Stimulated activated CD4-positive, alpha-beta T cell treated with anti-CD3 and anti-CD28 coated beads, TNF-alpha, amount 100 ng/mL, for 48 hours (primary cell): Measurements from ENCODE around the gene ENTHD1.

Source experiments
- DNase-seq, 3 donors: peaks; one replicate each; pipeline ENCODE4 v3.0.0-alpha.2; 2020; ENCODE audit warnings: low read depth in 3 of 3

Gene ENTHD1

DNA sequence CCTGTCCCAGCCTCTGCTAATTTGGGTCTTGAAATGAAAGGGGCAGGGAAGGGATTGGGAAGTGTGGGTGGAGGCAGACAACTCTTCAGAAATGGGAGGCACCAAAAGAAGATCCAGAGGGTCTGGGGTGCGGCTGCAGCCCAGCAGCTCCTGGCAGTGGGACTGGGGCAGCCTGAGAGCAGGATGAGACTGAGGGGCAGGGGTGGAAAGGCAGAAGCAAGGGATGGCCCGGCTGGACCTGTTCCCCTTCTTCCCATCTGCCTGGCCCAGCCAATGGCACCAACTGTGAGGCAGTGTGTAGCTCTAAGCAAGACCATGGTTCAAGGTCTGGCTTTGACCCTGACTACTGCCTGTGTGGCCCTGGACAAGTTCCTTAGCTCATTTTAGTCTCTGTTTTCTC lies 160.4 kb downstream of the ENTHD1 start:
- no peak for DNase-seq

DNA sequence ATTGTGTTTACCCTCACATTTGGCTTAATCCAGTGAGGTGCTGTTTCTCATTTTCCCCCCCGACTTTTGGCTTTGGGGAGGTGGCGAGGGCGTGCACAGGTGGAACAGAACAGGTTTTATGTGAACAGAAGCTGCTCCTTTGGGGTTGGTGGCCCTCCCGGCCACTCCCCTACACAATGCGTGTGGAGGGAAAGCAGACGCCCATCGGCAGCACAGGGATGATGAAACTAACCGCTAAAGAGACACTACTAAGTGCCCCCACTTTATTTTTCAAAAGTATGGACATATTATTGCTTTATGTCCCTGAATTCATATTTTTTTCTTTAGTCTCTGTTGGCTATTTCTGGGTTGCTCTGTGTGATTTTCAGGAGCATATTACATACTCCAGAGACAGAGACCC lies 160.9 kb downstream of the ENTHD1 start:
- no peak for DNase-seq

DNA sequence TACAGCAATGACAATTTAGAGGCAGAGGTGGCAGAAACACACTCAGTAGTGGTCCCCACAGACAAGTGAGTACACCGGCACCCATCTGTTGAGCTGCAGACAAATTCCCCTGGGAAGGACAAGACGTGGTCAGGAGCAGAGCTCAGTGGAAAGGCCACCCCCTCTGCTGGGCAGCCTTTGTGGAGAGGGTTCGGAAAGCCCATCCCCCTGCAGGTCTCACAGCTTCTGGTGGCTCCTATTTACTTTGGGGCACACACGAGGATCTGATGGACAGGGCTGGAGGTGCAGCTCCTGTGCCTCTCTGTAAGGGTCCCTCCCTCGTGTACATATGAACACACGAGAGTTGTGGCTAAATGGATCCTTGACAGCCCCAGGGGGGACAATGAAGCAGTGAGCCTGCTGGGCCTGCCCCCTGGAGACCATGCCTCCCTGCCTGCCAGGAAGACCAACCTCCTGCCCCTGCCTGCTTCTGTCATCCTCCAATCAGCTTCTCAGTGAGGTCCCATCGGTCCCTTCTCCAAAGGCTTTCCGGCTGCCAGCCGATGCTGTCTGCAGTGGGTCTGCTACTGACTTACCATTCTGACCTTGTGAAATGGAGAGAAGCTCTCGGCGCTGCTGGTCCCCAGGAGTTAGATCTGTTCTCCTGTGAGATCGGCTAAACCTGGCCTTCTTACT lies 161.5 kb downstream of the ENTHD1 start:
- no peak for DNase-seq

DNA sequence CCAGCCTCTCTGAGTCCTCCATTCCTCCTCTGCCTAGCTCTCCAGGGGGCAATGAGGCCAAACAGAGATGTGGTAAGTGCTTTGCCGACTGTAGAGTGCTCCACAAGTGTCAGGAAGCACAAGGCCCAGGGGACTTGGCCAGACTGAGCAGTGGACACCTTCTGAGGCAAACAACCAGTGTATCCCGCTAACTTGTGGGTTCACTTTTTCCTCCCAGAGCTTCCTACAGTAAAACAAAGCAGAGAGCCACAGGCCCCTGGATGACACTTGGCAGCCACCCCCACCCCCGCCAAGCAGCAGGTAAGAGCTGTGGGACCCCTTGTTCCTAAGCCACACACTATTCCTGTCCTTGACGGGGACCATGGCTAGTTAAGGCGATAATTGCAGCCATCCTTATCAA lies 162.1 kb downstream of the ENTHD1 start:
- no peak for DNase-seq

DNA sequence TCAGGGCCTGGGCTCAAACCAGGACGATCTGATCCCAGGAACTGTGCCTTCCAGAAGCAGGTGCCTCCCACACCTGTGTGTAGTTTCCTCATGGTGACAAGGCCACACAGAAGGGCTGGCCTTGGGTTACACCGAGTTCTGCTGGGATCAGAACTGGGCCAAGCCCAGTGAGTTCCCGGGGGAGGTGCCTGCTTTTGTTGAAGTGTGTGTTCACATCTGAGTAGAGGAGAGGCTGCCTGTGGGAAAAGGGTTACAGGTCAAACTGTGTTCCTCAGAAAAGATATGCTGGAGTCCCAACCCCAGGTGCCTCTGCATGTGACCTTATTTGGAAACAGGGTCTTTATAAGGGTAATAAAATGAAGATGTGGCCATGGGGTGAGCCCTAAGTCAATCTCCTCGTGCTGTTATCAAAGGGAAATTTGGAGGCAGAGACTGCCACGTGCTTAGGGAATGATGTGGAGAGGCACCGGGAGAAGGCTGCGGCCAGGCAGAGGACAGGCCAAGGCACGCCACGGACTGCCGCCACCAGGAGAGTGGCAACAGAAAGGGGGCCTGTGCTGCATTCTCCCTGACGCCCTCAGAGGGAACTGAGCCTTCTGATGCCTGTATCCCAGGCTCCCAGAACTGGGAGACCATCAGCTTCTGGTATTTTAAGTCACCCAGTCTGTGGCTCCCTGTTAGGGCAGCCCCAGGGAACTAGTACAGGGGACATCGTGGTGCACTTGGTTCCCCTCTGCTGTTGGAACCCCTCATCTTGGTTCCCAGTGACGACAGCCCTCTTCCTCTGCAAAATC lies 164.2 kb downstream of the ENTHD1 start:
- DNase-seq = no peak

DNA sequence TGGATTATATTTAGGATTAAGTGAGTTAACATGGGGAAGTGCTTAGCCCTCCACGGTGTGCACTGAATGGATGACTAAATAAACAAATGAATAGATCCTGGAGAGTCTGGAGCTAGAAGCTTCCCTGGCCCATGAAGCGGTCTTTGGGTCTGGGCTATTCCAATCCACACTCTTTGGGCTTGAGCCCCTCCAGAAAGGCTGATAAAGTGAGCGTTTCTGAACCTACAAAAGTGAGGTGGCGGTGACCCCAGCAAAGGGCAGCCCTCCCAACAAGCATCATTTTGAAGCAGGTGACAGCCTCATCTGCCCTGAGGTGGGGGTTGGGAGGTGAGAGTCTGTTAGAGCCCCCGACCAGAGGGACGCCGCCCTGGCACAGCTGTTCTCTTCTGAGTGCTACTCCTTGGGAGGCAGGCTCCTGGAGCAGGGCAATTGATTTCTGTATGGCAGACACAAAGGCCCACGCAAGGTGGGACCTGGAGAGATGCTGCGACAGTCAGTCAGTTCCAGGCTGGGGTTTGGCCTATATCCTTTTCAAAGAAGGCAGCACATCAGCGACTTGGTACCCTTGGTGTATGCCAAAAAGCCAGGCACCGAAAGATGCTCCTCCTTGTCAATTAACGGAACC lies 165.2 kb downstream of the ENTHD1 start:
- no peak for DNase-seq

DNA sequence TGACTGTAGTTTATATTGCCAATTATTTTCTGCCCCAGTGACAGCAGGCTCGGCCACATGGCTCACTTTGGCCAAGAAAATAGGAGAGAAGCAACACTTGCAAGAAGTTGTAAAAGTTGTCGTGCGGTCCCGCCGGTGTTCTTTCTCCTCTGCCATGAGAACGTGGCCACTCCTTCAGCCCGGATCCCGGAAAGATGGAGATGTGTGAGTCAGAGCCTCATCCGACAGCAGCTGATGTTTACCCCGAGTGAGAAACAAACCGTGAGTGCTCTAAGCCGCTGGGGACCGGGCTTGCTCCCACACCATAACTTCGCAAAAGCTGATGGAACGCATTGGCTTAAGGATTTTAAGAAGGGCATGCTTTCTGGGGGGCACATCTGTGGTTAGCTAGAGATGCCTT lies 166.0 kb downstream of the ENTHD1 start:
- no peak for DNase-seq

DNA sequence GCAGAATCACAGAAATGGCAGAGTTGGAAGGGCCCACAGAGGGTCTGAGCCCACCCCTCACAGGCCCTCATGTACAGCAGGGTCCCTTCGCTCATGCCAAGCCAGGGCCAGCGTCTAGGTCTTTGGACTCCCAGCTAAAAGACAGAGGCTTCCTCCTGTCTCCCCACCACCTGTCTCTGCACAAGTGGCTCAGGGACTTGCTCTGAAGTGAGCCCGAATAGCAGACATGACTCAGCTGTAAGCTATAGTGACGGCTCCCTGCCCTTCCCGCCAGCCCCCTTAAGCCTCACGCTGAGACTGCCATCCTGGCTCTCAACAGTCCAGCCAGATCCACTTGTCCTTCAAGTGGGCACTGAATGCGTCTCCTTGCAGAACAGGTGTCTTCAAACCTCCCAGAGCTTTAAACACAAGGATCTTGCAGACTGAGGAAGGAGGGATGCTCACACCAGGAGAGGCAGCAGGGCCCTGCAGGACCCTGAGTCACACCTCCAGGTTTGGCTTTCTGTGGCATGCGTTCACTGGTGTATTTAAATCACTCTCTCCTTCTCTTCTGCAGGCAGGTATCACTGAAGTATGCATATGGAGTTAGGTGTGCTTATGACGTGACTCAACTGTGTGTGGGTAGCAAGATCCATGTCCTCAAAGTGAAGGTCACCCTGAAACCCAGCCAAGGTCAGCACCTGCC lies 168.1 kb downstream of the ENTHD1 start:
- DNase-seq = no peak

DNA sequence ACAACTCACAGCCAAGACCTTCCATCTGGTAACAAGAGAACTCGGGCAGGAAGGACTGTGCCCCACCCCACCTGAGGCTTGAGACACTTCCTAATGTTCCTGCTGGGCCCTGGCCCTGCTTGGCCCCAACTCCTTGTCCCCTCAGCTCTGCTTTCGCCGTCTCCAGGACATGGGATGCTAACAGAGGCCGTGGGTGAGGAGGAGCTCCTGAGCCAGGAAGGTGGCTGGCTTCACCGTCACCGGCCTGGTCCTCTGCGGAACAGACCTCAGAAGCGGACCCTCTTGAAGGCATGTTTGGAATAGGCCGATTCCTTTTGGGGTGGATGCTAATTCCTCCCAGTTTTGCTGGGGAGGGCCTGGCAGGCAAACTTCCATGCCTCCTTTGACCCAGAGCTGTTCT lies 168.7 kb downstream of the ENTHD1 start:
- no peak for DNase-seq

DNA sequence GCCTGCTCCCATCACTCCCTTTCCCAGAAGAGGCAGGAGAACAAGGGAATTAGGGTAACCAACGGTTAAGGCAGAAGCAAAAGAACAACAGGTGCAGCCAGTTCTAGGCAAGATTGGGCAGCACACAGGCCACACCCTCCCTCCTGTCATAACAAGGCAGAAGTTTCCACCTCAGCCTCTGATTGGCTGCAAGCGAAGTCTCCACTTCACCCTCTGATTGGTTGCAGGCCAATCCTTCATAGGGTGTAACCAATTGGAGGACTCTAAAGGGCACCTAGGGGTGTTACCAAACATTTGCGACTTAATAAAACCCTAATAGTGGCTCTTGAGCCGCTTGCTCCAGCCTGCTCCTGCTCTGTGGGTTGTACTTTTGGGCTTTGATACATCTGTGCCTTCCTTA lies 169.2 kb downstream of the ENTHD1 start:
- DNase-seq = no peak

DNA sequence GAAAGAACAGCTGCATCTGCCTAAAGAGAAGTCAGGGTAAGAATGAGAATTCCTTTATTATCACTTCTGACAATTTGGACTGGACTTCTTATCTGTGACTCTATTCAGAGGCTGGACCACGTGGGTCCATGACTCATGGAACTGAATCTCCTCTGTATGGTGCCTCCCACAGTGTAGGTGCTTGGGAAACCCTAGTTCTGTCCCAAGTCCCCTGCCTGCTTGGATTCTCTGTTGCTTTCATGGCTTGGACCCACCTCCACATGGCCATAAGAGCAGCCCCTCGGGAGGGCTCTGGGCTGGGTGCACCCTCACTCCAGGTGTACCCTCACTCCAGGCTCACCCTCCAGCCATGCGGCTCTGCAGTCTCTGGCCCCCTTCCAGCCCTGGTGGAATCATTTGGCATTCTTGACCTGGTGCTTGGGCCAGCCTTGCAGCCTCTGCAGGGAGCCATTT lies 169.6 kb downstream of the ENTHD1 start:
- DNase-seq = no peak

DNA sequence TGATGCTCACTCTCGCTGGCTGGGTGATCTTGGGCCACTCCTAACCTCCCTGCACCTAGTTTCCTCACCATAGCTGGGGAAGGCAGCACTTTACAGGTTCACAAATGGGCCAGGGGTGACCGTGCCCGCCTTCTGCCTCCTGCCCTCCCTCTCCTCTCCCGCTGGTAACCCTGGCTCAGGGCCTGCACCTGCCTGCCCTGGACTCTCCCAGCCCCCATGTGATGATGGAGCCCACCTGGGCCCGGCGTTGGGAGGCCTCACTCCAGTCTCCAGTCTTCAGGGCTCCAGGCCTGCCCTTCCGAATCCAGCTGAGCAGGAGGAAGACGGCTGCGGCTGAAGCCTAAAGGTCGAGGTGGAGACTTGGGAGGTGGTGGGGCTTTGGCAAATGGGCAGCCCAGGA lies 170.1 kb downstream of the ENTHD1 start:
- DNase-seq = no peak

DNA sequence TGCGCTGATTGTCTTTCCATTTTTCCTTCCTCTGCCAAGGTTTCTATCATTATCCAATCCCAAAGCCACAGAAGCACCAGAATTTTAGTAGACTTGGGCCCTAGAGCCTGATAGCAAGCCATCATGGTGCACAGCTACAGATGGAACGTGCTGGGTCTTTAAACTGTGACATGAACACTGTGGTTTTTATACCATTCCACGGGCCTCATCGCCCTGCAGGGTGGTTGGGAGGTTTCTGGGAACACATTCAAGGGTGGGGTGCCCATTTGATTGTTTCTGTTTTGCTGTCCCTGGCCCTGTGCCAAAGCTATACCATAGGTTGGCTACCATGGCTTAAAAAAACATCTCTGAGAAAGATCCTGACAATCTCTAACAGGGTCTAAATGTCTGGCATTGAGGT lies 171.1 kb downstream of the ENTHD1 start:
- DNase-seq = no peak

DNA sequence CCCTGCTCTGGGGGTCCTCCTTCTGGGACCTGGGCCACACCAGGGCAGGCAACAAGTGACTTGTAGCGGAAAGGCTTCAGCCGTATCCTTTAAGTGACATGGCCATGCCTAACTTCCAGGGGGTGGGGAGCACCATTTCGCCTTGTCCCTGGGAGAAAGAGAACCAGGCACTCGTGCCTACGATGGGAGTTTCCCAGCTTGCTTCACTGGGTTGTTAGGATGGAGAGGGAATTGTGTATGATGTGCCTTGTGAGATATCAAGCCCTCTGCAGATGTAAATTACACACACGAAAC lies 171.6 kb downstream of the ENTHD1 start:
- DNase-seq = no peak

DNA sequence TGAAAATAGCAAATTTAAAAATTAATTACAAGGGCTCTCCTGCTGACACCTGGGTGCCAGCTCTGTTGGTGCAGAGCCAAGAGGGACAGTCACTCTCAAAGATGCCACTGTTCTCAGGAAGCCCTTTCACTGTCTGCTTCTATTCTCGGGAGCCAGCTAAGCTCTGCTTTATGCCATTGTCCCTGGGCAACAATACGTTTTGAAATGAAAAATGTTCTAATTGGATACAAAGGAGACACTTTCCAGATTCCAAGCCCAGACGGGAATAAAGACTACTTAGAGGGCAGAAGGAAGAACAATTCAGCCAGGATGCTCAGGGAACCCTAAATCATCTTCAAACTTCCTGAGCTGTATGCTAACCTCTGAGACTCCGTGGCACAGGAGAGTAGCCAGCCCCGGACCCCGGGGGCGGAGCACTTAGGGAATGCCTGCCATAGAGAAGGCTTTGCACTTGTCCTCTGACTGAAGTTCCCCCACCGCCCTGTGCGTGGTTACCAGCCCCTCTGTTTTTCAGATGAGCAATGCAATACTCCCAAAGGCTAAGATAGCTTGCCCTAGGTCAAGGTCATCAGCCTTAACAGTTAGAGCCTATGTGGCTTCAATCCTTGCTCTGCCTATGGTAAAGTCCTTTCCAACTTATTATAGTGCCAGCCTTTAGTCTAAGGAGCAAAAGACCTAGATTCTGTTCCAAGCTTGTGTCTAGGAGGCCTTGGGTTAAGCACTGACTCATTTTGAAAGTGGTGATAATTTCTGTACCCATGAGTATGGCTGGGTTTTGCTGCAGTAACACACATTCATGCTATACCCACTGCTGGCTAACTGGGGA lies 172.1 kb downstream of the ENTHD1 start:
- no peak for DNase-seq

DNA sequence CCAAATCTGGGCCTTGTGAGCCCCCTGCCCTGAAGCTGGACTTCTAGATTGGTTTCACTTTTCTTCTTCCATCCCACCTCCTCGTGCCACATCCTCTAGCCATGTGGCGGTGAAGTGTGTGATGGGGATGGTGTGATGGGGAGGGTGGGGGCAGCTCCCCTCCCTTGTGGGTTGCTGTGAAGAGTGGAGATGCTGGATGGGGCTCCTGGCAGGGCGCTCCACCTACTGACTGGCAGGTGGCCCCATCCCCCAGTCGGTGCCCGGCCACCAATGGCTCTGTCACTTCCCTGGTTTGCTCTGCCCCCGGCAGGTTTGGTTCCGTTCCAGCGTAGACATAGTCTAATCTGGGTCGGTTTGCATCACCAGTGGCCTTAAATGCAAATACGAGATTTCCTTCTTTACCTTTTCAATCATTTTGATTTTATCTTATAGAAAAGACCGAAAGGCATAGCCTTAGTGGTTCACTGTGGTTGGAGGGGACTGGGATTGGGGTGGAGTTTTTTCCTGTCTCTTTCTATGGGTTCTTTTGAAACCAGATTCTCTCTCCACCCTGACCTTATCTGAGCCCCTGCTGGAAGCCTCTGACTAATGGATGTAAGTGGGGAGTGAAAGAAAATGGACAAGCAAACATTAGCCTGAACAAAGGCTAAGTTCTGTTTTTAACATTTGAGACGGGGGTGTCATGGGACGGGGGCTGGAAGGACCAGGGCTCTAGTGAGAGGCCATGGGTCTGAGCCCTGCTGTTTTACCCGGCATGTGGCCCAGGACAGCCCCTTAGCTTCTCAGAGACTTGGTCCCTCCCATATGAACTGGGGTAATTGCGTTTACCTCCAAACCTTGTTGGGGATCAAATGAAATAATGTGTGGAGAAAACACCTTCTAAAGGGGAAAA lies 173.8 kb downstream of the ENTHD1 start:
- no peak for DNase-seq

DNA sequence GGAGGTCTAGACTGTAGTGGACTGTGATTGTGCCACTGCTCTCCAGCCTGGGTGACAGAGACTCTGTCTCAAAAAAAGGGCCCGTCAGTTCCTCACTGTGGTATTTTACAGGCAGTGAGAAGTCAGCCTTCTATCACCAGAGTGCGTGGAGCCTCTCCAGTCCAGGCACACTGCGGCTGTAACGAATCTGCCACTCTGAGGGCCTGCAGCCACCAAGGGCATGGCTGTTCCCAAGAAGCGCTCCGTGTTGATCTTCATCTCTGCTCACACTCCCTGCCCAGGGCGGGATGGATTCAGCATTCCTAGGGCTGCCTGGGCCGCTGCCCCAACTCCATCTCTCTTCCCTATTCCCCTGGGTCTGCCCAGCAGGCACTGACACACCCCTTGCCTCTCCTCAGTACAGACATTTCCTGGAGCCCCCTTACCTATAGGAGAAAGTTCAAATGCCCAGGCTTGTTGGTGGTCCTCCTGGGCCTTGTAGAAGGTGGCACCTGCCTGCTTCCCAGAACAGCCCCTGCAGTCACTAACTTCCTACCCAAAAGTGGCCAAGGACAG lies 174.6 kb downstream of the ENTHD1 start:
- DNase-seq = no peak

DNA sequence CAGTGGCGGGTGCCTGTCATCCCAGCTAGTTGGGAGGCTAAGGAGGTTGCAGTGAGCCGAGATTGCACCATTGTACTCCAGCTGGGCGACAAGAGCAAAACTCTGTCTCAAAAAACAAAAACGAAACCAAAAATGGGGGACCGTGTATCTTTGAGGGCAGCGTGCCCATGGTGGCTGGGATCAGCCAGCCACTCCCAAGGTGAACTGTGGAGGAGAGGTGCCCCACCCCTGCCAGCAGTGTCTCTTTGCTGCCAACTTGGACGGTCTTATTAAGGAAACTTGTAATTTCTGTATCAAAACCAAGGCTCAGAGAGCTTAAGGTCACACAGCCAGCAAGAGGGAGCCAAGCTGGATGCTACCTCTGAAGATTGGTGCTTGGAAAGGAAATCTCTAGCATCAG lies 175.4 kb downstream of the ENTHD1 start:
- no peak for DNase-seq

DNA sequence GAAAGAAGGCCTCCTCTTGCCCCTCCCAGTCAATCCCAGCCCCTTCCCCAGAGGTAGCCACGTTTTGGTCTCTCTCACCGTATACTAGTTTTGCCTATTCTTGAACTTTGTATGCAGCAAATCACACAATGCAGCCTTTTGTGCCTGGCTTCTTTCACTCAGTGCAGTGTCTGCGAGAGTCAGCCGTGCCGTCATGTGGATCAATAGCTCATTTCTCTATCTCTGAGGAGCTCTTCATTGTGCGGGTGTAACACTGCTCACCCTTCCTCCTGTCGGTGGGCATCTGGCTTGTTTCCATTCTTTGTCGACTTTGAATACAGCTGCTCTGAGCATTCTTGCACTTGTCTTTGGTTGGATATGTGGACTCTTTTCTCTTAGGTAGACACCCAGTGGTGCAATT lies 176.5 kb downstream of the ENTHD1 start:
- no peak for DNase-seq

DNA sequence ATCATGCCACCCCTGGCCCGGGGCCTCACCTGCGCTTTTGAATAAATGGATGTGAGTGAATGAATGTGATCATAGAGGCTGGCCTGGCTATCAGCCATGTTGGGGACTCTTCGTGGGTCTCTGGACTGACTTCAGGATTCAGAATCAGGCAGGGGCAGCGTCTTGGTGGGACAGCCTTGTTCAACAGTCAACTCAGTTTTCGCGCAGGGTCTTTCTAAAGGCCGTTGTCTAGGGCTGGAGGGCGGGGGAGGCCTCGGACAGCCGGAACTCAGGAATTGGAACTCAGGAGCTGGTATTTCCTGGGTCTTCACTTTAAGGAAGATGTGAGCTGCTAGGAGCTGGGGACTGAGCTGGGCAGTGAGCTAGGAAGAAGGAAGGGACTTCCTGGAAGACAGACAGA lies 177.0 kb downstream of the ENTHD1 start:
- DNase-seq = no peak
